Stromal cell of bone marrow (primary cell): ENCODE results near the gene ATP1A1.
A peak's percentile ranks its signal among the peaks of the same experiment; 100 is the strongest.

Experiments
- DNase-seq: peaks from one replicate; pipeline ENCODE4 v3.0.0-alpha.2; 2012; ENCODE audit warnings: low read depth

Gene ATP1A1

GRCh38 chr1:116372191-116372590 lies 853 bp upstream of the ATP1A1 start:
- no peak for DNase-seq

- no peak for DNase-seq
Observed at GRCh38 chr1:116373431-116374352, 648 bp downstream of the ATP1A1 start.

- DNase-seq = no peak
Observed at GRCh38 chr1:116374353-116375147, 1.5 kb downstream of the ATP1A1 start.

GRCh38 chr1:116375148-116375886 lies 2.3 kb downstream of the ATP1A1 start:
- no peak for DNase-seq

- peak; percentile 80 for DNase-seq
Observed at GRCh38 chr1:116375887-116376728, 3.1 kb downstream of the ATP1A1 start.

- no peak for DNase-seq
Observed at GRCh38 chr1:116376729-116377086, 3.7 kb downstream of the ATP1A1 start.

GRCh38 chr1:116377541-116378529 lies 4.8 kb downstream of the ATP1A1 start:
- peak; percentile 91 for DNase-seq

- no peak for DNase-seq
Observed at GRCh38 chr1:116379057-116379630, 6.1 kb downstream of the ATP1A1 start.

GRCh38 chr1:116379674-116380498 lies 6.8 kb downstream of the ATP1A1 start:
- no peak for DNase-seq

- no peak for DNase-seq
Observed at GRCh38 chr1:116380499-116381242, 7.6 kb downstream of the ATP1A1 start.

GRCh38 chr1:116382321-116382720 lies 9.3 kb downstream of the ATP1A1 start:
- DNase-seq = no peak

- DNase-seq = no peak
Observed at GRCh38 chr1:116382857-116383483, 9.9 kb downstream of the ATP1A1 start.

- no peak for DNase-seq
Observed at GRCh38 chr1:116386042-116386441, 13.0 kb downstream of the ATP1A1 start.

- DNase-seq = no peak
Observed at GRCh38 chr1:116387551-116387950, 14.5 kb downstream of the ATP1A1 start.

- no peak for DNase-seq
Observed at GRCh38 chr1:116388122-116388521, 15.1 kb downstream of the ATP1A1 start.

GRCh38 chr1:116389013-116389412 lies 16.0 kb downstream of the ATP1A1 start:
- DNase-seq = no peak

- no peak for DNase-seq
Observed at GRCh38 chr1:116389686-116390085, 16.6 kb downstream of the ATP1A1 start.

- DNase-seq = no peak
Observed at GRCh38 chr1:116390195-116390594, 17.2 kb downstream of the ATP1A1 start.
